ENCODE results near the gene ANKRD63.

The ANKRD63 gene

GRCh38 chr15:40282869-40283614, at the start of gene ANKRD63:
Gene ANKRD63 (minus strand): TSS chr15:40283064. CDS start chr15:40282586, 478 bp downstream.
- peak in 2 of 3 experiments; percentile 23 to 36 for DNase-seq (ENCODE audit: low read depth in 3 of 3)

GRCh38 chr15:40332113-40332781, 49.4 kb upstream of the ANKRD63 start:
- no peak for DNase-seq (ENCODE audit: low read depth in 3 of 3)

- DNase-seq (ENCODE audit: low read depth in 3 of 3) = no peak
These were observed 48.8 kb upstream of the ANKRD63 start for GRCh38 chr15:40331637-40332036.

- DNase-seq (ENCODE audit: low read depth in 3 of 3) = no peak
These were observed 48.2 kb upstream of the ANKRD63 start for GRCh38 chr15:40331026-40331425.

GRCh38 chr15:40330368-40330836, 47.5 kb upstream of the ANKRD63 start:
- no peak for DNase-seq (ENCODE audit: low read depth in 3 of 3)

- no peak for DNase-seq (ENCODE audit: low read depth in 3 of 3)
These were observed 46.9 kb upstream of the ANKRD63 start for GRCh38 chr15:40329804-40330203.

- no peak for DNase-seq (ENCODE audit: low read depth in 3 of 3)
These were observed 45.9 kb upstream of the ANKRD63 start for GRCh38 chr15:40328751-40329150.

GRCh38 chr15:40328176-40328575, 45.3 kb upstream of the ANKRD63 start:
- DNase-seq (ENCODE audit: low read depth in 3 of 3) = no peak

- no peak for DNase-seq (ENCODE audit: low read depth in 3 of 3)
These were observed 44.6 kb upstream of the ANKRD63 start for GRCh38 chr15:40327457-40327856.

GRCh38 chr15:40325700-40326099, 42.8 kb upstream of the ANKRD63 start:
- no peak for DNase-seq (ENCODE audit: low read depth in 3 of 3)

- DNase-seq (ENCODE audit: low read depth in 3 of 3) = no peak
These were observed 42.3 kb upstream of the ANKRD63 start for GRCh38 chr15:40325188-40325587.

- DNase-seq (ENCODE audit: low read depth in 3 of 3) = no peak
These were observed 41.4 kb upstream of the ANKRD63 start for GRCh38 chr15:40323953-40324937.

- DNase-seq (ENCODE audit: low read depth in 3 of 3) = peak; percentile 80 to 83 (median 83)
These were observed 40.5 kb upstream of the ANKRD63 start, which contains the start of gene INAFM2 for GRCh38 chr15:40323239-40323952. Gene INAFM2 (plus strand): TSS chr15:40323692. CDS start chr15:40324056, 364 bp downstream.

GRCh38 chr15:40322531-40323238, 39.8 kb upstream of the ANKRD63 start:
- no peak for DNase-seq (ENCODE audit: low read depth in 3 of 3)

GRCh38 chr15:40320931-40321371, 38.1 kb upstream of the ANKRD63 start:
- DNase-seq (ENCODE audit: low read depth in 3 of 3) = peak in 1 of 3 experiments; percentile 34

- no peak for DNase-seq (ENCODE audit: low read depth in 3 of 3)
These were observed 37.5 kb upstream of the ANKRD63 start for GRCh38 chr15:40320409-40320808.

GRCh38 chr15:40317580-40317979, 34.7 kb upstream of the ANKRD63 start:
- DNase-seq (ENCODE audit: low read depth in 3 of 3) = no peak

GRCh38 chr15:40316931-40317330, 34.1 kb upstream of the ANKRD63 start:
- DNase-seq (ENCODE audit: low read depth in 3 of 3) = no peak

GRCh38 chr15:40314723-40315276, 31.9 kb upstream of the ANKRD63 start:
- DNase-seq (ENCODE audit: low read depth in 3 of 3) = no peak
